Epithelial cell of esophagus (primary cell): ENCODE measurements around the gene TCP1.
"Not testable (repeated sequence)": the region's sequence is repeated elsewhere in the genome, so short reads cannot be mapped to it uniquely, and the experiment has no call there.

Source experiments
- DNase-seq: peaks from one replicate; pipeline ENCODE4 v3.0.0; 2010; ENCODE audit warnings: low read depth
- H3K4me3 ChIP-seq: 2 replicates; pipeline ENCODE4 v1.5.1; 2011; ENCODE audit warnings: mild to moderate bottlenecking, low read length, control low read depth
- CTCF ChIP-seq: IDR thresholded peaks from 2 replicates; pipeline ENCODE4 v1.5.1; 2011; ENCODE audit warnings: low read depth, mild to moderate bottlenecking, low read length, control low read depth, inconsistent platforms; ENCODE audit not compliant: insufficient read depth; ENCODE audit errors: missing control alignments

TCP1 gene

DNA sequence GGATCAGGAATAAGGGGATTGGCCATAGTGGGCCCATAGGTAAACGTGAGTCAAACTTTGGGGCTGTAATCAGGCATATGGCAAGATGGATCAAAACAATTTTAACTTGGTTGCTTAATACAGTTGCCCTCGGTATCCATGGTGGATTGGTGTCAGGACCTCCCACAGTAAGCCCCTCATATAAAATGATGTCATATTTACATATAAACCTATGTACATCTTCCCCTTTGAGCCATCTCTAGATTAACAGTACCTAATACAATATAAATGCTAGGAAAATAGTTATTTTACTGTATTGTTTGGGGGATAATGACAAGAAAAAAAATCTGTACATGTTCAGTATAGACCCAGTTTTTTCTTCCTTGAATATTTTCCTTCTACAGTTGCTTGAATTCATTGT is 35.0 kb downstream of the TCP1 start:
- TF ChIP-seq CTCF, result no peak
- DNase-seq, result no peak
- no peak overlapping the region for H3K4me3 ChIP-seq

GRCh38 chr6:159753081-159753872 is 36.1 kb downstream of the TCP1 start:
- H3K4me3 ChIP-seq, result no peak overlapping the region
- DNase-seq, result no peak
- TF ChIP-seq CTCF, result no peak

DNA sequence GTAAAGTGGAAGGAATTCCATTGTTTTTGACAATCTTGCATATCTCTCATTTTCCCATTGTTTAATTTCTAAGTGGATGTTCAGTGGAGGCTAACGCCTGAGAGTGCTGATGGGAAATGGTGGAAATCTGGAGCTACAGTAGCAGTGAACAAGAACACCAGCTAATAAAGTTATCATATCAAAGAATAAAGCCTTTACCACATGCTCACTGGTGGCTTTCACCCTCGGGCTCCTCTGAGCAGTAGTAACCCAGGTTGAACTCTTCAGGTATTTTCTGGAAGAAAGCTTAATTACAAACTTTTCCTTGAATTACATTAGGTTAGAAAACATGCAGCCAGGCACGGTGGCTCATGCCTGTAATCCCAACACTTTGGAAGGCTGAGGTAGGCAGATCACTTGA is 38.0 kb downstream of the TCP1 start:
- no peak overlapping the region for H3K4me3 ChIP-seq
- DNase-seq, result no peak
- no peak for TF ChIP-seq CTCF

DNA sequence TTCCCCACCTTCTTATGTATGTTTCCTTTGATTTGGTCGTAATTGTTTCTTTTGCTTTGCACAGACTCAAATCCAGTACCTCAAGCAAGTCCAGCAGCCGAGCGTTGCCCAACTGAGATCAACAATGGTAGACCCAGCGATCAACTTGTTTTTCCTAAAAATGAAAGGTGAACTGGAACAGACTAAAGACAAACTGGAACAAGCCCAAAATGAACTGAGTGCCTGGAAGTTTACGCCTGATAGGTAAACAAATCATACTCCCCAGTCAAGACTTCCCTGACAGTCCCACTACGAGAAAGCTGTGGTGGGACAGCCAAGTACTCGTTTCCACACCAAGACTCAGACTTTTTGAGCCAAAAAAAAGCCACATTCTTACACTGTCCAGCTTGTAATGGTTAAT is 41.3 kb downstream of the TCP1 start:
- H3K4me3 ChIP-seq, result not testable (repeated sequence)

DNA sequence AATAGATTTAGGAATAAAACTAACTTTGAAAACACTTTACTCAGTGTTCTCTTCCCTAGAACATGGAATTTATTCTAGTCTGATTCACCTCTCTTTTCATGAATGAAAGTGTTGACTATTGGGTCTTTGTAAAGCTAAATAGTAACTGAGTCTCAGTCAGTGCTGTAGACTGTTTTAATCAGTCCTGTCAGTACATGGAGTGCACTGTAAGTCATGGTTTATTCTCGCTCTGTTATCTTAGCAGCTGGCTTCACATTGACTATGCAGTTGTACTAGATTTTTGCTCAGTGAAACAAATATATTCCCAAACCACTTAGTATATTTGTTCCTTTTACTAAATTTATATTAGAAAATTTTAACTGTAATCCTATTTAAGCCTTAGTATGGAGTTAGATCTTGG is 42.6 kb downstream of the TCP1 start:
- no peak for TF ChIP-seq CTCF
- H3K4me3 ChIP-seq, result no peak overlapping the region
- no peak for DNase-seq

More for the DNA sequence above, 41.3 kb downstream of the TCP1 start:
- not testable (repeated sequence) for DNase-seq

GRCh38 chr6:159745081-159745480 is 44.3 kb downstream of the TCP1 start:
- no peak overlapping the region for H3K4me3 ChIP-seq
- TF ChIP-seq CTCF, result no peak
- DNase-seq, result no peak

GRCh38 chr6:159742165-159742564 is 47.2 kb downstream of the TCP1 start:
- TF ChIP-seq CTCF, result no peak
- no peak for DNase-seq
- no peak overlapping the region for H3K4me3 ChIP-seq
